Caco-2 (cell line): ENCODE data around the gene PPCS. TPM values are rescaled to one million over a fixed set of nuclear protein-coding genes. Genes with fewer than 3 reads are reported as not detected.
"Not testable (repeated sequence)": the region's sequence is repeated elsewhere in the genome, so short reads cannot be mapped to it uniquely, and the experiment has no call there.

Experiments used
- BruUV-seq: library from RNA; stranded (reverse); fragments of 400-500 nt; replicated peaks from 2 replicates; lab custom pipeline; 2021; lab: Mats Ljungman, UMichigan
- CTCF ChIA-PET: fragments of 300-600 bp; sonication (Branson Sonifier 250); formaldehyde crosslinking; loops from one replicate; lab custom pipeline; 2022; ENCODE audit warnings: antibody characterized with exemption; lab: Charles Lee
- POLR2A ChIA-PET: fragments of 300-600 bp; sonication (Branson Sonifier 250); formaldehyde crosslinking; loops from one replicate; lab custom pipeline; 2022; ENCODE audit warnings: antibody characterized with exemption; lab: Charles Lee
- DNase-seq, 2 experiments: peaks; one replicate each; pipeline versions ENCODE4 v3.0.0 to v3.0.0-alpha.2; 2020 to 2022
- H3K27me3 ChIP-seq: replicated peaks from 2 replicates; pipeline ENCODE4 v1.6.0; 2011; ENCODE audit warnings: low read length; ENCODE audit not compliant: control insufficient read depth, insufficient read depth
- H3K36me3 ChIP-seq: 2 replicates; pipeline ENCODE4 v1.5.1; 2011; ENCODE audit warnings: low read length; ENCODE audit not compliant: control insufficient read depth, insufficient read depth
- H3K4me1 ChIP-seq: fragments of 250-450 bp; sonication (Bioruptor Pico); 2 replicates; pipeline ENCODE4 v1.5.1; 2020; ENCODE audit warnings: mild to moderate bottlenecking
- H3K4me3 ChIP-seq: 2 replicates; pipeline ENCODE4 v1.5.1; 2011; ENCODE audit warnings: low read depth, mild to moderate bottlenecking, control low read depth, low read length
- H3K9me3 ChIP-seq: fragments of 250-450 bp; sonication (Bioruptor Pico); 2 replicates; pipeline ENCODE4 v1.5.1; 2020; ENCODE audit warnings: mild to moderate bottlenecking, moderate library complexity
- H3K27ac Mint-ChIP-seq: one replicate; pipeline ENCODE4 v1.8.0; 2022; ENCODE audit warnings: mixed read lengths; ENCODE audit not compliant: unreplicated experiment
- H3K27me3 Mint-ChIP-seq: one replicate; pipeline ENCODE4 v1.8.0; 2022; ENCODE audit warnings: mixed read lengths; ENCODE audit not compliant: insufficient read depth, unreplicated experiment
- H3K36me3 Mint-ChIP-seq: one replicate; pipeline ENCODE4 v1.8.0; 2022; ENCODE audit warnings: mild to moderate bottlenecking, mixed read lengths; ENCODE audit not compliant: insufficient read depth, unreplicated experiment
- H3K4me1 Mint-ChIP-seq: one replicate; pipeline ENCODE4 v1.8.0; 2022; ENCODE audit warnings: low read depth, mixed read lengths; ENCODE audit not compliant: unreplicated experiment
- H3K4me3 Mint-ChIP-seq: one replicate; pipeline ENCODE4 v1.8.0; 2022; ENCODE audit warnings: mild to moderate bottlenecking, moderate library complexity, mixed read lengths; ENCODE audit not compliant: unreplicated experiment
- H3K9me3 Mint-ChIP-seq: one replicate; pipeline ENCODE4 v1.8.0; 2022; ENCODE audit warnings: mixed read lengths; ENCODE audit not compliant: unreplicated experiment
- CTCF ChIP-seq, 2 experiments: fragments of 200-600 bp in 1 of 2; IDR thresholded peaks; 1 replicate in 1 of 2; 2 replicates in 1 of 2; pipeline versions ENCODE4 v1.5.1 to v1.8.0; 2011 to 2022; ENCODE audit warnings: antibody characterized with exemption in 1 of 2, control low read depth in 1 of 2, inconsistent platforms in 1 of 2, low read depth in 1 of 2, low read length in 1 of 2, mild to moderate bottlenecking in 1 of 2, moderate library complexity in 1 of 2; ENCODE audit not compliant: insufficient read depth in 1 of 2, severe bottlenecking in 1 of 2, unreplicated experiment in 1 of 2
- intact Hi-C: fragments of 100-400 bp; cut with micrococcal nuclease; formaldehyde crosslinking; loops from one replicate; pipeline ENCODE4 v1.10.0; 2022; ENCODE audit not compliant: unreplicated experiment
- total RNA-seq: library from RNA; stranded (reverse); gene quantifications from 2 replicates; pipeline ENCODE4 v1.2.3, GENCODE V29; 2022

PPCS gene
- total RNA-seq, 1 experiment from 2014 or later, result 41.0 TPM

DNA sequence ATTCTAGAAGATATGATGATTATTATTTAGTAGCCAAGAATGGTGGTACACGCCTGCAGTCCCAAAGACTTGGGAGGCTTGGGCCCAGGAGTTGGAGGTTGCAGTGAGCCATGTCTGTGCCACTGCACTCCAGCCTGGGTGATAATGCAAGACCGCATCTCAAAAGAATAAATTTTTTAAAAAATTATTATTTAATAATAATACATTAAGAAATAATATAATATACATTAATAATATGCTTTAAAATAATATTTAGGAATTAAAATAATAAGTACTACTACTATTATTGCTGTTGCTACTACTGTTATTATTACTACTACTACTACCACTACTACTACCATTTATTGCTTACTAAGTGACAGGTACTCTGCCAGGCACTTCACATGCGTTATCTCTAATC, 33.9 kb downstream of the PPCS start:
- no peaks in the 10 kb centered on the region for H3K36me3 ChIP-seq
- Mint-ChIP-seq H3K27me3 (no peaks in the 10 kb centered on the region), H3K9me3 (peaks cover 9% of the 10 kb centered on the region), H3K4me1 (no peaks in the 10 kb centered on the region), H3K27ac (no peak overlapping the region), H3K36me3 (no peaks in the 10 kb centered on the region), H3K4me3 (no peak overlapping the region)
- no peaks in the 10 kb centered on the region for H3K27me3 ChIP-seq
- no peaks in the 10 kb centered on the region for H3K4me1 ChIP-seq
- intact Hi-C loops, result no loop called here
- H3K9me3 ChIP-seq, result no peaks in the 10 kb centered on the region
- no peak for DNase-seq
- ChIA-PET CTCF (no interaction called here), POLR2A (no interaction called here)
- H3K4me3 ChIP-seq, result no peak overlapping the region
- no peak for TF ChIP-seq CTCF (IDR thresholded peaks at IDR 0.05; ENCODE audit: insufficient read depth in 1 of 2, low read depth in 1 of 2, low read length in 1 of 2, severe bottlenecking in 1 of 2, unreplicated experiment in 1 of 2)
- no TSS peak for BruUV-seq

DNA sequence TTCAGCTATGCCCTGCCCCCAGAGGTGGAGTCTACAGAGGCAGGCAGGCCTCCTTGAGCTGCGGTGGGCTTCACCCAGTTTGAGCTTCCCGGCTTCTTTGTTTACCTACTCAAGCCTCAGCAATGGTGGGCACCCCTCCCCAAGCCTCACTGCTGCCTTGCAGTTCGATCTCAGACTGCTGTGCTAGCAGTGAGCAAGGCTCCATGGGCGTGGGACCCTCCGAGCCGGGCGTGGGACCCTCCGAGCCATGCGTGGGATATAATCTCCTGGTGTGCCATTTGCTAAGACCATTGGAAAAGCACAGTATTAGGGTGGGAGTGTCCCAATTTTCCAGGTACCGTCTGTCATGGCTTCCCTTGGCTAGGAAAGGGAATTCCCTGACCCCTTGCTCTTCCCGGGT, 45.7 kb downstream of the PPCS start:
- H3K9me3 Mint-ChIP-seq, result peaks cover 12% of the 10 kb centered on the region
- intact Hi-C loops, H3K4me1 ChIP-seq, H3K27me3 ChIP-seq, H3K4me3 Mint-ChIP-seq, H3K27me3 Mint-ChIP-seq, BruUV-seq, CTCF ChIA-PET, H3K4me3 ChIP-seq, POLR2A ChIA-PET, H3K4me1 Mint-ChIP-seq, H3K36me3 ChIP-seq, DNase-seq, H3K36me3 Mint-ChIP-seq, H3K27ac Mint-ChIP-seq: not testable (repeated sequence)
- H3K9me3 ChIP-seq, result peaks cover 19% of the 10 kb centered on the region

GRCh38 chr1:42504535-42505128, 48.3 kb downstream of the PPCS start:
- intact Hi-C loops, result no loop called here
- no peaks in the 10 kb centered on the region for H3K4me1 Mint-ChIP-seq
- peaks cover 12% of the 10 kb centered on the region for H3K9me3 Mint-ChIP-seq
- H3K27ac Mint-ChIP-seq, result no peak overlapping the region
- DNase-seq, result no peak
- no peak for TF ChIP-seq CTCF (IDR thresholded peaks at IDR 0.05; ENCODE audit: insufficient read depth in 1 of 2, low read depth in 1 of 2, low read length in 1 of 2, severe bottlenecking in 1 of 2, unreplicated experiment in 1 of 2)
- H3K4me3 ChIP-seq, result no peak overlapping the region
- H3K27me3 ChIP-seq, result no peaks in the 10 kb centered on the region
- no TSS peak for BruUV-seq
- CTCF ChIA-PET, result no interaction called here
- H3K36me3 Mint-ChIP-seq, result peaks cover 6% of the 10 kb centered on the region
- no peaks in the 10 kb centered on the region for H3K27me3 Mint-ChIP-seq
- no peaks in the 10 kb centered on the region for H3K4me1 ChIP-seq
- peaks cover 26% of the 10 kb centered on the region for H3K9me3 ChIP-seq
- H3K4me3 Mint-ChIP-seq, result no peak overlapping the region
- POLR2A ChIA-PET, result no interaction called here
- H3K36me3 ChIP-seq, result no peaks in the 10 kb centered on the region
